Neural cell (in vitro differentiated cells): ENCODE data around the gene FOXO6. TPM values are rescaled to one million over a fixed set of nuclear protein-coding genes. Genes with fewer than 3 reads are reported as not detected.

ENCODE experiments used
- H2AFZ ChIP-seq: fragments of 200-600, 300-800 bp; sonication (generic), shearing (Covaris generic); 2 replicates; pipeline ENCODE4 v1.6.0; 2014; ENCODE audit warnings: low read depth, mild to moderate bottlenecking, antibody characterized with exemption, low read length, moderate library complexity
- H3F3A ChIP-seq: fragments of 200-600 bp; shearing (Covaris generic); 2 replicates; pipeline ENCODE4 v1.6.1; 2016; ENCODE audit warnings: mild to moderate bottlenecking, moderate library complexity, mixed read lengths, antibody characterized with exemption, low read length; ENCODE audit not compliant: insufficient read depth, poor library complexity, severe bottlenecking
- H3K27ac ChIP-seq: fragments of 200-600, 300-800 bp; sonication (generic), shearing (Covaris generic); 2 replicates; pipeline ENCODE4 v1.5.1; 2014; ENCODE audit warnings: mild to moderate bottlenecking, low read length, moderate library complexity
- H3K27me3 ChIP-seq: fragments of 300-800, 200-600 bp; sonication (generic), shearing (Covaris generic); 2 replicates; pipeline ENCODE4 v1.6.0; 2014; ENCODE audit warnings: mild to moderate bottlenecking, low read depth, low read length, moderate library complexity; ENCODE audit not compliant: insufficient read depth
- H3K36me3 ChIP-seq: fragments of 300-800, 200-600 bp; sonication (generic), shearing (Covaris generic); 2 replicates; pipeline ENCODE4 v1.5.1; 2014; ENCODE audit warnings: mild to moderate bottlenecking, antibody characterized with exemption, low read length, moderate library complexity; ENCODE audit not compliant: insufficient read depth
- H3K4me2 ChIP-seq: fragments of 300-800, 200-600 bp; sonication (generic), shearing (Covaris generic); 2 replicates; pipeline ENCODE4 v1.6.0; 2014; ENCODE audit warnings: mild to moderate bottlenecking, low read length
- H3K4me3 ChIP-seq: fragments of 300-800, 200-600 bp; sonication (generic), shearing (Covaris generic); 2 replicates; pipeline ENCODE4 v1.5.1; 2014; ENCODE audit warnings: mild to moderate bottlenecking, low read length, moderate library complexity
- H3K79me2 ChIP-seq: fragments of 200-600 bp; shearing (Covaris generic); replicated peaks from 2 replicates; pipeline ENCODE4 v1.6.0; 2014; ENCODE audit warnings: mild to moderate bottlenecking, low read length, moderate library complexity; ENCODE audit not compliant: insufficient read depth
- H3K9ac ChIP-seq: fragments of 300-800, 200-600 bp; sonication (generic), shearing (Covaris generic); 2 replicates; pipeline ENCODE4 v1.6.1; 2016; ENCODE audit warnings: mild to moderate bottlenecking, low read length, mixed read lengths
- H3K9me2 ChIP-seq: fragments of 200-600 bp; shearing (Covaris generic); 2 replicates; pipeline ENCODE4 v1.6.1; 2016; ENCODE audit warnings: mild to moderate bottlenecking, low read length, mixed read lengths; ENCODE audit not compliant: insufficient read depth
- H3K9me3 ChIP-seq: fragments of 200-600, 300-800 bp; sonication (generic), shearing (Covaris generic); 2 replicates; pipeline ENCODE4 v1.6.1; 2016; ENCODE audit warnings: mild to moderate bottlenecking, mixed run types, low read length, moderate library complexity, mixed read lengths
- H4K20me1 ChIP-seq: fragments of 200-600 bp; shearing (Covaris generic); 2 replicates; pipeline ENCODE4 v1.6.1; 2016; ENCODE audit warnings: mild to moderate bottlenecking, mixed run types; ENCODE audit not compliant: insufficient read depth
- EP300 ChIP-seq: fragments of 450-650 bp; conservative IDR thresholded peaks from 2 replicates; pipeline ENCODE4 v1.6.1; 2014; ENCODE audit warnings: antibody characterized with exemption, mild to moderate bottlenecking, moderate library complexity; ENCODE audit not compliant: poor library complexity, severe bottlenecking
- EZH2 ChIP-seq: fragments of 200-600, 300-800 bp; shearing (Covaris generic), sonication (generic); IDR thresholded peaks from 2 replicates; pipeline ENCODE4 v1.6.1; 2014; ENCODE audit warnings: antibody characterized with exemption, low read length, borderline replicate concordance, mild to moderate bottlenecking; ENCODE audit not compliant: insufficient read depth, poor library complexity, severe bottlenecking
- MXI1 ChIP-seq: fragments of 450-650 bp; conservative IDR thresholded peaks from 2 replicates; pipeline ENCODE4 v1.6.1; 2014; ENCODE audit warnings: antibody characterized with exemption, mild to moderate bottlenecking; ENCODE audit not compliant: poor library complexity, severe bottlenecking
- POLR2AphosphoS5 ChIP-seq: IDR thresholded peaks from 2 replicates; pipeline ENCODE4 v1.6.1; 2012
- RAD21 ChIP-seq: fragments of 450-650 bp; conservative IDR thresholded peaks from 2 replicates; pipeline ENCODE4 v1.6.1; 2014; ENCODE audit warnings: antibody characterized with exemption, mild to moderate bottlenecking, moderate library complexity
- SMC3 ChIP-seq: fragments of 450-650 bp; conservative IDR thresholded peaks from 2 replicates; pipeline ENCODE4 v1.6.1; 2014; ENCODE audit warnings: antibody characterized with exemption, mild to moderate bottlenecking, moderate library complexity; ENCODE audit not compliant: poor library complexity
- TAF1 ChIP-seq: IDR thresholded peaks from 2 replicates; pipeline ENCODE4 v1.6.1; 2012; ENCODE audit warnings: low read depth
- polyA plus RNA-seq: library from polyadenylated mRNA; depleted of rRNA; stranded (reverse); fragments of >200 nt; gene quantifications from 2 replicates; pipeline ENCODE4 v1.2.3, GENCODE V29; 2014
- TF ChIP-seq, protein P1 (sequence below): IDR thresholded peaks from 2 replicates; pipeline ENCODE4 v1.6.1; 2012; ENCODE audit warnings: borderline replicate concordance
- TF ChIP-seq, protein P2 (sequence below): fragments of 450-650 bp; IDR thresholded peaks from 2 replicates; pipeline ENCODE4 v1.5.1; 2014; ENCODE audit warnings: antibody characterized with exemption, mild to moderate bottlenecking, moderate library complexity; ENCODE audit not compliant: poor library complexity, severe bottlenecking

FOXO6 gene
- polyA plus RNA-seq, 1 donor from 2014 or later: 0.59 TPM

DNA sequence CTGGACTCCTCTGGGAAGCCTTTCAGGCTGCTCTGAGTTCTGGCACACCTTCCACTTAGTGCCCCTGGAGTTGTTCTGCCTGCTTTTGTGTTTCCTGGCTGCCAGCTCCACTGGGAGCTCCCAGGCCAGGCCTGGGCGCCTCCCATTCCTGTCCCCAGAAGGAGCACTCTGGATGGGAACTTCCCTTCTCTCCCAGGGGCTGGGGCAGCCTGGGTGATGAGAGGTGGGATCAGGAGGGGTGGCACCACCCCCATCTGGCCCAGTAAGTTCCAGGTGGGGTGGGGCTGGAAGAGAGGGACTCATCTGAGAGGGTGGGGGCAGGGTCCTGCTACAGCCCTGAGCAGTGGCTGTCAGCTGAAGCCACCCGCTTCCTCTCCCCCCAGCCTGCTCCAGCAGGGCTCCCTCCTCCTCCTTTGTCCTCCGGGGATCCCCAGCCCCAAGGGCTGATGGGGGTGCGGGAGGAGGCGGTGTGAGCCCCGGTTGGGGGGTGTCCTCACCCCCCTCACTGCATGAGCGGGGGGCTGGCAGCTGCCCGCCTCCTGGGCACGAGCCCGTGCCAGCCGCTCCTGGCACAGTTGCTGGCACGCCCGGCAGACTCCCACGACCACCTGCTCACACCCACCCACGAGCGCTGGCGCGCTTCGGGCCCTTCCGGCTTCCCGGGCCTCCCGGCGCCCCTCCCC is 4.7 kb downstream of the FOXO6 start:
- H3K36me3 ChIP-seq: no peaks in the 10 kb centered on the region
- H3K9me2 ChIP-seq: no peaks in the 10 kb centered on the region
- no peaks in the 10 kb centered on the region for H3K9me3 ChIP-seq
- TF ChIP-seq EP300 (no peak), RAD21 (no peak), EZH2 (no peak)
- TF ChIP-seq, protein P1, sequence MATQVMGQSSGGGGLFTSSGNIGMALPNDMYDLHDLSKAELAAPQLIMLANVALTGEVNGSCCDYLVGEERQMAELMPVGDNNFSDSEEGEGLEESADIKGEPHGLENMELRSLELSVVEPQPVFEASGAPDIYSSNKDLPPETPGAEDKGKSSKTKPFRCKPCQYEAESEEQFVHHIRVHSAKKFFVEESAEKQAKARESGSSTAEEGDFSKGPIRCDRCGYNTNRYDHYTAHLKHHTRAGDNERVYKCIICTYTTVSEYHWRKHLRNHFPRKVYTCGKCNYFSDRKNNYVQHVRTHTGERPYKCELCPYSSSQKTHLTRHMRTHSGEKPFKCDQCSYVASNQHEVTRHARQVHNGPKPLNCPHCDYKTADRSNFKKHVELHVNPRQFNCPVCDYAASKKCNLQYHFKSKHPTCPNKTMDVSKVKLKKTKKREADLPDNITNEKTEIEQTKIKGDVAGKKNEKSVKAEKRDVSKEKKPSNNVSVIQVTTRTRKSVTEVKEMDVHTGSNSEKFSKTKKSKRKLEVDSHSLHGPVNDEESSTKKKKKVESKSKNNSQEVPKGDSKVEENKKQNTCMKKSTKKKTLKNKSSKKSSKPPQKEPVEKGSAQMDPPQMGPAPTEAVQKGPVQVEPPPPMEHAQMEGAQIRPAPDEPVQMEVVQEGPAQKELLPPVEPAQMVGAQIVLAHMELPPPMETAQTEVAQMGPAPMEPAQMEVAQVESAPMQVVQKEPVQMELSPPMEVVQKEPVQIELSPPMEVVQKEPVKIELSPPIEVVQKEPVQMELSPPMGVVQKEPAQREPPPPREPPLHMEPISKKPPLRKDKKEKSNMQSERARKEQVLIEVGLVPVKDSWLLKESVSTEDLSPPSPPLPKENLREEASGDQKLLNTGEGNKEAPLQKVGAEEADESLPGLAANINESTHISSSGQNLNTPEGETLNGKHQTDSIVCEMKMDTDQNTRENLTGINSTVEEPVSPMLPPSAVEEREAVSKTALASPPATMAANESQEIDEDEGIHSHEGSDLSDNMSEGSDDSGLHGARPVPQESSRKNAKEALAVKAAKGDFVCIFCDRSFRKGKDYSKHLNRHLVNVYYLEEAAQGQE: no peak
- H3K27me3 ChIP-seq: peaks cover 53% of the 10 kb centered on the region
- H3K4me3 ChIP-seq: peak overlapping the region; percentile 58
- H3F3A ChIP-seq: no peaks in the 10 kb centered on the region
- no peaks in the 10 kb centered on the region for H4K20me1 ChIP-seq
- H2AFZ ChIP-seq: no peak overlapping the region
- no peak overlapping the region for H3K9ac ChIP-seq
- H3K4me2 ChIP-seq: no peak overlapping the region
- no peaks in the 10 kb centered on the region for H3K79me2 ChIP-seq
- no peak overlapping the region for H3K27ac ChIP-seq

DNA sequence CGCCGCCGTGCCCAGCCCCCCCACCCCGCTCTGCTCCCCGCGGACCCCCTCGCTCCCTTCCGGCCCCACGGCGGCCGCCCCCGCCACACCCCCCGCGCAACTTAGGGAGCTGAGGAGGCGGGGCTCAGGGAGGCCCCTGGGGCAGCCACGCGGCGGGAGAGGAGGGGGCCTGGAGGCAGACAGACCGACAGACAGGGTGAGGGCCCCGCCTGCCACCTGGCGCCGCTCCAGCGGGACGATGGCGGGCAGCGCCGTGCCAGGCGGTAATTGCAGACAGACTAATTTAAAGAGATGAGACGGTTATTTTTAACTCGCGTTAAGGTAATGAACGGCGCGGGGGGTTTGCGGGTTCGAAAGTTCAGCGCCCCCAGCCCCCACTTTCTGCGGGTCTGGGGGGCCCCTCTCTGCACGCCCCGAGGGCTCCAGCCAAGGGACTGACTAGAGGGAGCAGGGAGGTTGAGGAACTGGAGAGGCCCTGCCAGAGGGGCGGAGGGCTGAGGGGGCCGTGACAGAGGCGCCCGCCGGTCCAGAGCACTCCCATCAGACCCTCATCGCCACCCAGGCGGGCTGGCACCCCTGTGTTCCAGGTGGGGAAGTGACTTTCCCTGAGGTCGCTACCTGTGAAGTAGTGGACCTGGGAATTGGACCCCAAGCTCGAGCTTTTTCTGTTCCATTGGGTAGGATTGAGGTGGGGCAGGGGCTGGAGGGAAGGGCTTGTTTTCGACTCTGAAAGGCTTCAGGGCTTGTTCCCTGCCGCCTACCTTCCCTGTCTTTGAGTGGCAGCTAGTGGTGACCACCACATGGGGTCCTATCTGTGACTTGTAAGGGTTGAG is 5.4 kb downstream of the FOXO6 start:
- Histone ChIP-seq H4K20me1 (no peaks in the 10 kb centered on the region), H3K4me2 (no peak overlapping the region), H3F3A (no peaks in the 10 kb centered on the region), H3K9ac (peak overlapping the region; percentile 9), H3K9me3 (no peaks in the 10 kb centered on the region), H2AFZ (no peak overlapping the region), H3K27ac (no peak overlapping the region), H3K79me2 (no peaks in the 10 kb centered on the region), H3K9me2 (no peaks in the 10 kb centered on the region), H3K36me3 (no peaks in the 10 kb centered on the region), H3K4me3 (peak overlapping the region; percentile 58), H3K27me3 (peaks cover 53% of the 10 kb centered on the region)
- TF ChIP-seq, protein P1: no peak
- TF ChIP-seq SMC3 (no peak), POLR2AphosphoS5 (no peak), TAF1 (no peak), MXI1 (no peak), EP300 (no peak), RAD21 (no peak), EZH2 (no peak)
- TF ChIP-seq, protein P2, sequence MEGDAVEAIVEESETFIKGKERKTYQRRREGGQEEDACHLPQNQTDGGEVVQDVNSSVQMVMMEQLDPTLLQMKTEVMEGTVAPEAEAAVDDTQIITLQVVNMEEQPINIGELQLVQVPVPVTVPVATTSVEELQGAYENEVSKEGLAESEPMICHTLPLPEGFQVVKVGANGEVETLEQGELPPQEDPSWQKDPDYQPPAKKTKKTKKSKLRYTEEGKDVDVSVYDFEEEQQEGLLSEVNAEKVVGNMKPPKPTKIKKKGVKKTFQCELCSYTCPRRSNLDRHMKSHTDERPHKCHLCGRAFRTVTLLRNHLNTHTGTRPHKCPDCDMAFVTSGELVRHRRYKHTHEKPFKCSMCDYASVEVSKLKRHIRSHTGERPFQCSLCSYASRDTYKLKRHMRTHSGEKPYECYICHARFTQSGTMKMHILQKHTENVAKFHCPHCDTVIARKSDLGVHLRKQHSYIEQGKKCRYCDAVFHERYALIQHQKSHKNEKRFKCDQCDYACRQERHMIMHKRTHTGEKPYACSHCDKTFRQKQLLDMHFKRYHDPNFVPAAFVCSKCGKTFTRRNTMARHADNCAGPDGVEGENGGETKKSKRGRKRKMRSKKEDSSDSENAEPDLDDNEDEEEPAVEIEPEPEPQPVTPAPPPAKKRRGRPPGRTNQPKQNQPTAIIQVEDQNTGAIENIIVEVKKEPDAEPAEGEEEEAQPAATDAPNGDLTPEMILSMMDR: no peak
